Adrenal gland (tissue), 12 donors: ENCODE measurements around the gene SPIRE1. TPM values are rescaled to one million over a fixed set of nuclear protein-coding genes. Genes with fewer than 3 reads are reported as not detected.
A peak's percentile ranks its signal among the peaks of the same experiment; 100 is the strongest.
"Not testable (repeated sequence)": the region's sequence is repeated elsewhere in the genome, so short reads cannot be mapped to it uniquely, and the experiment has no call there.

ENCODE experiments used
- DNase-seq, 7 donors: peaks; one replicate each; pipeline ENCODE4 v3.0.0-alpha.2; 2019 to 2020
- H3K27ac ChIP-seq, 5 donors: fragments of 200-600 bp; sonication (generic) in 4 of 5; 1 replicate in 3 of 5; 2 replicates in 2 of 5; pipeline versions ENCODE4 v1.5.1 to v1.8.0; 2016 to 2020; ENCODE audit warnings: mild to moderate bottlenecking in 1 of 5
- H3K27me3 ChIP-seq: fragments of 200-600 bp; 2 replicates; pipeline ENCODE4 v1.8.0; 2021
- H3K36me3 ChIP-seq, 2 donors: fragments of 200-600 bp; replicated peaks in 1 of 2; 1 replicate in 1 of 2; 2 replicates in 1 of 2; pipeline versions ENCODE4 v1.5.1 to v1.8.0; 2018 to 2022
- H3K4me1 ChIP-seq, 2 donors: fragments of 200-600 bp; replicated peaks in 1 of 2; 1 replicate in 1 of 2; 2 replicates in 1 of 2; pipeline versions ENCODE4 v1.5.1 to v1.8.0; 2018 to 2021
- H3K4me3 ChIP-seq, 4 donors: fragments of 200-600 bp; sonication (generic) in 3 of 4; one replicate each; pipeline ENCODE4 v1.5.1; 2016 to 2018
- H3K9me3 ChIP-seq, 3 donors: fragments of 200-600 bp; sonication (generic) in 1 of 3; replicated peaks in 1 of 3; 1 replicate in 2 of 3; 2 replicates in 1 of 3; pipeline versions ENCODE4 v1.5.1 to v1.8.0; 2016 to 2021
- POLR2A ChIP-seq, 2 donors: fragments of 450-650 bp; IDR thresholded peaks; one replicate each; pipeline ENCODE4 v1.6.1; 2017; ENCODE audit warnings: antibody characterized with exemption in 2 of 2, mild to moderate bottlenecking in 2 of 2, moderate library complexity in 1 of 2
- WGBS, 4 donors: extraction: QIAGEN DNeasy Blood & Tissue Kit in 2 of 4; methylation state at CpG; one replicate each; pipeline versions ENCODE4 v1.1.5 to v1.1.7; 2013 to 2017; 5-methylcytosine and 5-hydroxymethylcytosine counted together
- intact Hi-C, 2 donors: fragments of 100-400 bp; cut with DNase I; formaldehyde crosslinking; loops; one replicate each; pipeline versions ENCODE4 v1.14.1 to v1.15.0; 2022 to 2023
- polyA plus RNA-seq, 3 donors: library from polyadenylated mRNA; stranded (reverse); fragments of 200-250 nt in 2 of 3; fragments of 350-450 nt in 1 of 3; fragmentation: Illumina TruSeq in 1 of 3; extraction: RNeasy Lipid Tissue Mini Kit (QIAGEN cat#74804) in 1 of 3; gene quantifications; one replicate each; pipeline ENCODE4 v1.2.3, GENCODE V29; 2013 to 2014
- total RNA-seq, 9 donors: library from RNA; depleted of rRNA in 4 of 9; stranded (reverse); fragments of >200 nt in 4 of 9; fragments of 120-200 nt in 1 of 9; fragmentation: NEBNext Ultra II Directional in 1 of 9; extraction: Animal tissue kit (Norgen Biotek cat#: 25700) in 1 of 9; gene quantifications; one replicate each; pipeline versions ENCODE4 v1.1.0 to v1.2.4, GENCODE V29; 2013 to 2023
- TF ChIP-seq, protein P1 (sequence below), 6 experiments: fragments of 450-650 bp in 4 of 6; fragments of 200-600 bp in 2 of 6; sonication (generic) in 1 of 6; IDR thresholded peaks; 1 replicate in 5 of 6; 2 replicates in 1 of 6; pipeline versions ENCODE4 v1.5.1 to v1.8.0; 2016 to 2021; ENCODE audit warnings: antibody characterized with exemption in 6 of 6, mild to moderate bottlenecking in 2 of 6, moderate library complexity in 1 of 6
- donor health status: healthy with polysubstance abuse.
- donor health status: Bipolar disorder and iron deficiency.
- donor health status: DM: yes; HTN: yes; CAD: no.
- donor health status: DM: no; HTN: no; CAD: no.
- donor health status: DM: no; HTN: no; CAD: no.
- donor health status: DM: yes; HTN: yes; CAD: no.

The SPIRE1 gene
- total and polyA plus RNA-seq, 12 donors, result 11.7 to 74.0 (median 45.6) TPM

DNA sequence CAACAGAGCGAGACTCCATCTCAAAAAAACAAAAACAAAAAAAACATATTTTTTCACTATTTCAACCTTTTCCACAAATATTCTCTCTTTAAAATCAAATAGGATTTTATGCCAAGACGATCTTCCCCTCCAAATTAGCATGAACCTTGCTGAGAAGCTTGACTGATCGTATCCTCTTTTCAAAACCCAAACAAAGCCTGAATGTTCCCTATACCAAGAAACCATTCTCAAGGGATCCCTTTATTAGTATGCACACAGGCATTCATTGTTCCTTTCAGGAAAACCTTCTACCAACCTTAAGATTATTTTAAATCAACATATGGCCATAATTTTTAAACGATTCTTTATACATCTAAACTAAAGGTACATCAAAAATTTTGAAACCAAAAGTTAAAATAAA, 6.3 kb downstream of the SPIRE1 start:
- peak overlapping the region in 3 of 5 donors; percentile 28 to 76 (median 70) for H3K27ac ChIP-seq
- H3K27me3 ChIP-seq, result no peaks in the 10 kb centered on the region
- peaks cover 24 to 64% of the 10 kb centered on the region in 2 donors for H3K4me1 ChIP-seq
- no peaks in the 10 kb centered on the region for H3K9me3 ChIP-seq
- no peak overlapping the region for H3K4me3 ChIP-seq
- DNase-seq, result no peak
- H3K36me3 ChIP-seq, result no peaks in the 10 kb centered on the region
- 53 to 58% (median 55%) methylated on average over 4 of the region's 4 CpGs for WGBS, 4 donors
- TF ChIP-seq, protein P1, sequence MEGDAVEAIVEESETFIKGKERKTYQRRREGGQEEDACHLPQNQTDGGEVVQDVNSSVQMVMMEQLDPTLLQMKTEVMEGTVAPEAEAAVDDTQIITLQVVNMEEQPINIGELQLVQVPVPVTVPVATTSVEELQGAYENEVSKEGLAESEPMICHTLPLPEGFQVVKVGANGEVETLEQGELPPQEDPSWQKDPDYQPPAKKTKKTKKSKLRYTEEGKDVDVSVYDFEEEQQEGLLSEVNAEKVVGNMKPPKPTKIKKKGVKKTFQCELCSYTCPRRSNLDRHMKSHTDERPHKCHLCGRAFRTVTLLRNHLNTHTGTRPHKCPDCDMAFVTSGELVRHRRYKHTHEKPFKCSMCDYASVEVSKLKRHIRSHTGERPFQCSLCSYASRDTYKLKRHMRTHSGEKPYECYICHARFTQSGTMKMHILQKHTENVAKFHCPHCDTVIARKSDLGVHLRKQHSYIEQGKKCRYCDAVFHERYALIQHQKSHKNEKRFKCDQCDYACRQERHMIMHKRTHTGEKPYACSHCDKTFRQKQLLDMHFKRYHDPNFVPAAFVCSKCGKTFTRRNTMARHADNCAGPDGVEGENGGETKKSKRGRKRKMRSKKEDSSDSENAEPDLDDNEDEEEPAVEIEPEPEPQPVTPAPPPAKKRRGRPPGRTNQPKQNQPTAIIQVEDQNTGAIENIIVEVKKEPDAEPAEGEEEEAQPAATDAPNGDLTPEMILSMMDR (IDR thresholded peaks at IDR 0.05), result no peak
- no peak for TF ChIP-seq POLR2A (IDR thresholded peaks at IDR 0.05)
- intact Hi-C loops, result loop anchor here in 1 of 2 donors (10.0 kb wide), 1 partner anchor 107 kb away; no protein-coding TSS in a partner anchor

DNA sequence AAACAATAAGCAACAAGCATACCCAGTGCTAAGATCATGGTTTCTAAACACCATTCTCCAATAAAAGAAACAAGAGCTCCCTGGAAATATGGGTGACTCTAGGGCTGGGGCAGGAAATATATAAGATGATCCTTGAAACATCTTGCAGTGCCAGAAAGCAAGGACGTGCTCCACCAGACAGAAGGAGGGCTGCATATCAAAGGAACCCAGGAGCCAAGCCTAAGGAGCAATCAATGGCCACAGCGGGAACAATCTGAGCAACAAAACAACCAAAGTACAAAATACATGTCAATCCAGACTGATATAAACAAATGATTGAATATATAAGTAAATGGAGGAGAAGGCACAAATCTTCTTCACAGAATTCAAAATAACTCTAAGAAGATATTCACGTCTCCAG, 10.1 kb downstream of the SPIRE1 start:
- intact Hi-C loops, result no loop called here
- no peaks in the 10 kb centered on the region for H3K27me3 ChIP-seq
- no peak overlapping the region for H3K27ac ChIP-seq
- no peak overlapping the region for H3K4me3 ChIP-seq
- no peaks in the 10 kb centered on the region for H3K9me3 ChIP-seq
- no peaks in the 10 kb centered on the region for H3K36me3 ChIP-seq
- no peak for DNase-seq
- 83 to 93% (median 89%) methylated on average over 3 of the region's 3 CpGs for WGBS, 4 donors
- H3K4me1 ChIP-seq, result peaks cover 13 to 52% of the 10 kb centered on the region in 2 donors
- TF ChIP-seq, protein P1 (IDR thresholded peaks at IDR 0.05), result no peak
- TF ChIP-seq POLR2A (IDR thresholded peaks at IDR 0.05), result no peak

DNA sequence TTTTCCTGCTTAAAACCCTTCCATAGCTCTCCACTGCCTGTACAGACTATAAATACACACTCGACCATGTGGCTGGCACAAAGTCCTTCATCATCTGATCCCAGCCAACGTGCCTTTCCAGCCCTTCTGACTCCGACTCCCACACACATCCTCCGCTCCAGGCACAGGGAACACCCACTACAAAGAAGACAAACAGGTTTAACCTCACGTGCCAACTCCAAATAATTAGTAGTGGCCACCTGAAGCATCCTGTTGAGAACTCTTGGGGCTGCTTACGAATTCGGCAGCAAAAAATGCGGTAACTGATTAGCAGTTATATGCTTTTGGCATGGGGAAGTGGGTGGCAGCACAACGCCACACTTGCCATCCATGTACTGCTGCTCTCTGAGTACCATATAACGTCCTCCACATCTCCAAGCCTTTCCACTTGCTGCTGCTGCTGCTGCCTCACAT, 12.1 kb downstream of the SPIRE1 start:
- H3K4me1 ChIP-seq, result peaks cover 7 to 44% of the 10 kb centered on the region in 2 donors
- WGBS, 4 donors, result 53 to 64% (median 57%) methylated on average over 10 of the region's 10 CpGs
- H3K27ac ChIP-seq, result peak overlapping the region in 2 of 5 donors; percentile 47 to 67
- no peak overlapping the region for H3K4me3 ChIP-seq
- no peaks in the 10 kb centered on the region for H3K36me3 ChIP-seq
- no peaks in the 10 kb centered on the region for H3K9me3 ChIP-seq
- TF ChIP-seq, protein P1 (IDR thresholded peaks at IDR 0.05), result no peak
- TF ChIP-seq POLR2A (IDR thresholded peaks at IDR 0.05), result no peak
- H3K27me3 ChIP-seq, result no peaks in the 10 kb centered on the region
- peak; percentile 44 to 76 (median 62) for DNase-seq
- intact Hi-C loops, result no loop called here

DNA sequence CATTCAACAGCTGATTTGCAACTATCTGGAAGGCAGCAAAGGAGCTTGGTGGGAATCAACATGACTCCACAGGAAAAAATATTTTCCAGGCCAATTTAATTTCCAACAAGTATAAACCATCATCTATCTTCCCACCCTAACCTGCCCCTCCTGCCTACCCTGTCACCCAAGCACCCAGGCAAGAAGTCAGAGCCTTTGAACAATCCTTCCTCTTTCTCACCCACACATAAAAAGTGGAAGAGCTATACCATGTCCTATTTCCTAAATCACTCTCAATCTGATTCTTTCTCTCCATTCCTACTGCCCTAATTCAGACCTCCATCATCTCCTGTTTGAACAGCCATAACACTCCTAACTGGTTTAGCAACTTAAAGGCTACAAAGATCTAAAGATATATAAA, 12.7 kb downstream of the SPIRE1 start:
- intact Hi-C loops, result no loop called here
- TF ChIP-seq, protein P1 (IDR thresholded peaks at IDR 0.05), result no peak
- TF ChIP-seq POLR2A (IDR thresholded peaks at IDR 0.05), result no peak
- no peak overlapping the region for H3K4me3 ChIP-seq
- no peaks in the 10 kb centered on the region for H3K36me3 ChIP-seq
- no peak for DNase-seq
- H3K27me3 ChIP-seq, result no peaks in the 10 kb centered on the region
- H3K27ac ChIP-seq, result peak overlapping the region in 2 of 5 donors; percentile 47 to 67
- H3K9me3 ChIP-seq, result no peaks in the 10 kb centered on the region
- peaks cover 13 to 47% of the 10 kb centered on the region in 2 donors for H3K4me1 ChIP-seq

DNA sequence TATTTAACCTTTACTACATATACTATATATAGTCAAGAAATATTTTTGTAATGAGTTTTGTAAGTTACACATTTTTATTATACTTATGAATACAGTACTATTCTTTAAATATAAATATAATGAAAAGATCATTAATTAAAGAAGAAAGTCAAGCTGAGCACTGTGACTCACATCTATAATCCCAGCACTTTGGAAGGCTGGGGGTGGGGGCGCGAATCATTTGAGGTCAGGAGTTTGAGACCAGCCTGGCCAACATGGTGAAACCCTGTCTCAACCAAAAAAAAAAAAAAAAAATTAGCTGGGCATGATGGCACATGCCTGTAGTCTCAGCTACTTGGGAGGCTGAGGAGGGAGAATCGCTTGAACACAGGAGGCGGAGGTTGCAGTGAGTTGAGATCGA, 14.2 kb downstream of the SPIRE1 start:
- H3K27ac ChIP-seq, H3K27me3 ChIP-seq, DNase-seq, H3K36me3 ChIP-seq, intact Hi-C loops, H3K9me3 ChIP-seq, H3K4me3 ChIP-seq: not testable (repeated sequence)
- H3K4me1 ChIP-seq, result peaks cover 16 to 41% of the 10 kb centered on the region in 2 donors
- 88 to 99% (median 90%) methylated on average over 5 of the region's 5 CpGs for WGBS, 4 donors
